Measurements from ENCODE around the gene EDEM2. TPM values are rescaled to one million over a fixed set of nuclear protein-coding genes. Genes with fewer than 3 reads are reported as not detected.
"Not testable (repeated sequence)": the region's sequence is repeated elsewhere in the genome, so short reads cannot be mapped to it uniquely, and the experiment has no call there.

Gene EDEM2
- total RNA-seq, 1 experiment from 2014 or later: 28.5 TPM

GRCh38 chr20:35165221-35166185, 18.4 kb upstream of the EDEM2 start:
- CTCF ChIA-PET: interaction anchor here (1.6 kb wide), 1 partner anchor 20 kb away, joined by 10 read pairs; no protein-coding TSS in a partner anchor
- H3K27me3 ChIP-seq (ENCODE audit: low read length): no peaks in the 10 kb centered on the region
- no peak overlapping the region for H3K4me3 ChIP-seq (ENCODE audit: low read length)
- POLR2A ChIA-PET (ENCODE audit: unreplicated experiment): no interaction called here
- H4K20me1 ChIP-seq (ENCODE audit: low read length): no peaks in the 10 kb centered on the region
- DNase-seq (no peak), ATAC-seq (no peak)
- no peaks in the 10 kb centered on the region for H3K79me2 ChIP-seq (ENCODE audit: low read length)
- BruUV-seq (replicated peaks): no TSS peak
- H2AFZ ChIP-seq (ENCODE audit: low read length): no peak overlapping the region
- intact Hi-C loops (cut with micrococcal nuclease): no loop called here
- no peak overlapping the region for H3K4me2 ChIP-seq (ENCODE audit: low read length)
- TF ChIP-seq CTCF (conservative IDR thresholded peaks at IDR 0.05; ENCODE audit: low read depth, low read length) (no peak), EZH2 (IDR thresholded peaks at IDR 0.05; ENCODE audit: low read length, unreplicated experiment) (no peak), EZH2phosphoT487 (IDR thresholded peaks at IDR 0.05; ENCODE audit: borderline replicate concordance, low read length) (no peak)
- no peak overlapping the region for H3K9ac ChIP-seq (ENCODE audit: low read length)
- H3K36me3 ChIP-seq (ENCODE audit: low read depth, low read length): no peaks in the 10 kb centered on the region
- H3K9me2 ChIP-seq (replicated peaks; ENCODE audit: low read length): no peaks in the 10 kb centered on the region
- no peaks in the 10 kb centered on the region for H3K4me1 ChIP-seq (ENCODE audit: insufficient read depth, low read length)
- no peak overlapping the region for H3K27ac ChIP-seq (ENCODE audit: low read length)
- no peaks in the 10 kb centered on the region for H3F3A ChIP-seq (ENCODE audit: low read length, unreplicated experiment)
- no peaks in the 10 kb centered on the region for H3K9me3 ChIP-seq (ENCODE audit: low read length)

GRCh38 chr20:35164531-35164930, 17.4 kb upstream of the EDEM2 start:
- CTCF ChIA-PET; intact Hi-C loops (cut with micrococcal nuclease); H3K4me3 ChIP-seq (ENCODE audit: low read length); ATAC-seq; H3K27ac ChIP-seq (ENCODE audit: low read length); H3K4me1 ChIP-seq (ENCODE audit: insufficient read depth, low read length); H3F3A ChIP-seq (ENCODE audit: low read length, unreplicated experiment); DNase-seq; POLR2A ChIA-PET (ENCODE audit: unreplicated experiment); H4K20me1 ChIP-seq (ENCODE audit: low read length); H3K27me3 ChIP-seq (ENCODE audit: low read length); BruUV-seq (replicated peaks); H3K9me2 ChIP-seq (replicated peaks; ENCODE audit: low read length); H3K9me3 ChIP-seq (ENCODE audit: low read length); H3K36me3 ChIP-seq (ENCODE audit: low read depth, low read length); H3K4me2 ChIP-seq (ENCODE audit: low read length); H2AFZ ChIP-seq (ENCODE audit: low read length); H3K9ac ChIP-seq (ENCODE audit: low read length); H3K79me2 ChIP-seq (ENCODE audit: low read length): not testable (repeated sequence)

GRCh38 chr20:35160341-35160740, 13.2 kb upstream of the EDEM2 start:
- H3K27ac ChIP-seq (ENCODE audit: low read length); H3K4me2 ChIP-seq (ENCODE audit: low read length); H3K27me3 ChIP-seq (ENCODE audit: low read length); H3K9ac ChIP-seq (ENCODE audit: low read length); H3K9me3 ChIP-seq (ENCODE audit: low read length); POLR2A ChIA-PET (ENCODE audit: unreplicated experiment); BruUV-seq (replicated peaks); H3K9me2 ChIP-seq (replicated peaks; ENCODE audit: low read length); H3F3A ChIP-seq (ENCODE audit: low read length, unreplicated experiment); H3K4me1 ChIP-seq (ENCODE audit: insufficient read depth, low read length); CTCF ChIA-PET; intact Hi-C loops (cut with micrococcal nuclease); H3K36me3 ChIP-seq (ENCODE audit: low read depth, low read length); H2AFZ ChIP-seq (ENCODE audit: low read length); H4K20me1 ChIP-seq (ENCODE audit: low read length); H3K79me2 ChIP-seq (ENCODE audit: low read length); H3K4me3 ChIP-seq (ENCODE audit: low read length); ATAC-seq; DNase-seq: not testable (repeated sequence)

All from PC-3 (cell line).